ENCODE measurements around the gene CSNK1G2. TPM values are rescaled to one million over a fixed set of nuclear protein-coding genes. Genes with fewer than 3 reads are reported as not detected.

Gene CSNK1G2
- total RNA-seq, 1 experiment from 2014 or later = 34.0 TPM

DNA sequence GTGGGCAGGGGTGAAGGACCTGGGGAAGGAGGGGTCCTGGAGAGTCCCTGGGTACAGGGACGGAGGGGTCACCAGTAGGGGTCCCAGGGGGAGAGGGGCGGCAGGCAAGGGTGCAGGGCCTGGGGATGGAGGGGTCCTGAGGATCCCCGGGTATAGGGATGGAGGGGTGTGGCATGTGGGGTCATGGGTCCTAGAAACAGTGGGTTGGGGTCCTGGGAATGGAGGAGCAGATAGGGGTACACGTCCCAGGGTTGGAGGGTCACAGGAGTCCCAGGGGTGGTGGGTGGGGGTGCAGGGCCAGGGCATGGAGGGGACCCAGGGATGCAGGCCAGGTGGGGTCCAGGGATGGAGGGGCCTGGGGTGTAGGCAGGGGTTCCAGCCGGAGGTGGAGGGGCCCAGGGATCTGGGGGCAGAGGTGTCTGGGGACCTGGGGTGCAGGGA, 73.2 kb downstream of the CSNK1G2 start:
- DNase-seq (ENCODE audit: extremely low read depth, low read depth) = no peak

DNA sequence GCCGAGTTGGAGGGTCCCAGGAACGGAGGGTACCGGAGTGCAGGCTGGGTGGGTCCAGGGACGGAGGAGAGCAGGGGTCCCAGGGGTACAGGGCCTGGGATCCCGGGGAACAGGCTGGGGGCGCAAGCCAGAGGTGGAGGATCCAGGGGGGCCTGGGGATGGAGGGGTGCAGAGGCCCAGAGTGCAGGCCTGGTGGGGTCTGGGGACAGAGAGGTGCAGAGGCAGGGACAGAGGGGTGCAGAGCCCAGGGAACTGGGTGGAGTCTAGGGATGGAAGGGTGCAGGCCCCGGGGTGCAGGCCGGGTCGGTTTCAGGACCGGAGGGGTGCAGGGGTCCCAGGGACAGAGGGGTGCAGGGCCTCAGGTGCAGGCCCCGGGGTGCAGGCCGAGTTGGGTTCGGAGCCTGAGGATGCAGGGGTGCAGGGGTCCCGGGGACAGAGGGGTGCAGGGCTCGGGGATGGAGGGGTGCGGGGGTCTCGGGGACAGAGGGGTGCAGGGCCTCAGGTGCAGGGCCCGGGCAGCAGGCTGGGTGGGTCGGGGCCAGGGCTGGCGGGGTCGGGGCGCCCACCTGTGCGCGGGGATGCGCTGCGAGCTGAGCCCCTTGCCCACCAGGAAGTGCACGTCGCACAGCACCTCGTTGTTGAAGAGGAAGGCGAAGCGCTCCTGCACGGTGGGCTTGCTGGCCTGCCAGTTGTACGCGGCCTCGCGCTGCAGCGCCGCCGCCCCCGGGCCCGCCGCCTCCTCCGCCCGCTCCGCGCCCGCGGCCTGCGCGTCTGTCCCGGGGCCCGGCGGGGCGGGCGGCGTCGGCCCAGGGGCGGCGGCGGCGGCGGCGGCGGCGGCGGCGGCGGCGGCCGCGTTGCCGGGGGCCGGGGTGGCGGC, 74.0 kb downstream of the CSNK1G2 start:
- DNase-seq (ENCODE audit: extremely low read depth, low read depth) = no peak

DNA sequence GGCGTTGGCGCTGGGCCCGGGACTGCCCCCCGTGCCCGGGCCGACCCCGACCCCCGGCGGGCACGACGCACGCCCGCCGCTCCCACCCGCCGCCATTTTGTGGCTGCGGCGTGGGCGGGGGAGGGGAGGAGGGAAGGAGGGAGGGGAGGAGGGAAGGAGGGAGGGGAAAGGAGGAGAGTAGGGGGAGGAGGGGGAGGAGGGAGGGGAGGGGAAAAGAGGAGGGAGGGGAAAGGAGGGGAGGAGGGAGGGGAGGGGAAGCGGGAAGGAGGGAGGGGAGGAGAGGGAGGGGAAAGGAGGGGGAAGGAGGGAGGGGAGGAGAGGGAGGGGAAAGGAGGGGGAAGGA, 74.6 kb downstream of the CSNK1G2 start, which contains the start of gene BTBD2:
BTBD2 (minus strand) TSS at position 107 of the 343 bp plus-strand sequence; CDS start at position 96, 11 bp downstream.
- peak; percentile 48 for DNase-seq (ENCODE audit: extremely low read depth, low read depth)

DNA sequence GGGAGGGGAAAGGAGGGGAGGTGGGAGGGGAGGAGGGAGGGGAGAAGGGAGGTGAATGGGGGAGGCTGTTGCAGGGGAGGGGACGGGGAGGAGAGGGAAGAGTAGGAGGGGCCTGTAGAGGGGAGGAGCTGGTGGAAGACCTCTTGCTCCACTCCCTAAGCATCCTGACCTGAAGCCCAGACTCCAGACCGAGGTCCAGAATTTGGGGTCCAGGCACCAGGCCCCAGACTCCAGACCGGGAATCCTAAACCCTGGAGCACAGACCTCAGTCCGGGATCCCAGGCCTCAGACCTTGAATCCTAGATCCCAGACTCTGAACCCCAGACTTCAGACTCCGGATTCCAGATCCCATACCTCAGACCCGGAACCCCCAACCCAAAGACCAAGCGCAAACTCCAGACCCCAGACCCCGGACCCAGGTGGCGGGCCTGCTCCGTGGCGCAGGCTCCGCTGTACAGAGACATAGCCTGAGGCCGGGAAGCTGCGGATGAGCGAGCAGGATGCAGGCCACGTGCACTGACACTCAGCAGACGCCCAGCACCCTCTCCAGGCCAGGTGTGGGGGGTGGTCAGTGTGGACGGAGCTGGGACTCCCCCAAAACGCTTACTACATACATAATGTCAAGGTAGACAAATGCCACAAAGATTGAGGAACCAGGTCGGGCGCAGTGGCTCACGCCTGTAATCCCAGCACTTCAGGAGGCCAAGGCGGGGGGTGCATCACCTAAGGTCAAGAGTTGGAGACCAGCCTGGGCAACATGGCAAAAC, 75.3 kb downstream of the CSNK1G2 start:
- peak; percentile 68 for DNase-seq (ENCODE audit: extremely low read depth, low read depth)

DNA sequence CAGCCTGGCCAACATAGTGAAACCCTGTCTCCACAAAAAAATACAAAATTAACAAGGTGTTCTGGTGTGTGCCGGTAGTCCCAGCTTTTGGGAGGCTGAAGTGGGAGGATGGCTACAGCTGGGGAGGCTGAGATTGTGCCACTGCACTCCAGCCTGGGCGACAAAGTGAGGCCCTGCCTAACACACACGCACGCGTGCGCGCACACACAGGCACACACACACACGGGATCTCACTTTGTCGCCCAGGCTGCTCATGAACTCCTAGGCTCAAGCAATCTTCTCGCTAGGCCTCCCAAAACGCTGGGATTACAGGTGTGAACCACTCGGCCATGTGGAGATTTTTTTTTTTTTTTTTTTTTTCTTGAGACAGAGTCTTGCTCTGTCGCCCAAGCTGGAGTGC, 77.8 kb downstream of the CSNK1G2 start:
- no peak for DNase-seq (ENCODE audit: extremely low read depth, low read depth)

DNA sequence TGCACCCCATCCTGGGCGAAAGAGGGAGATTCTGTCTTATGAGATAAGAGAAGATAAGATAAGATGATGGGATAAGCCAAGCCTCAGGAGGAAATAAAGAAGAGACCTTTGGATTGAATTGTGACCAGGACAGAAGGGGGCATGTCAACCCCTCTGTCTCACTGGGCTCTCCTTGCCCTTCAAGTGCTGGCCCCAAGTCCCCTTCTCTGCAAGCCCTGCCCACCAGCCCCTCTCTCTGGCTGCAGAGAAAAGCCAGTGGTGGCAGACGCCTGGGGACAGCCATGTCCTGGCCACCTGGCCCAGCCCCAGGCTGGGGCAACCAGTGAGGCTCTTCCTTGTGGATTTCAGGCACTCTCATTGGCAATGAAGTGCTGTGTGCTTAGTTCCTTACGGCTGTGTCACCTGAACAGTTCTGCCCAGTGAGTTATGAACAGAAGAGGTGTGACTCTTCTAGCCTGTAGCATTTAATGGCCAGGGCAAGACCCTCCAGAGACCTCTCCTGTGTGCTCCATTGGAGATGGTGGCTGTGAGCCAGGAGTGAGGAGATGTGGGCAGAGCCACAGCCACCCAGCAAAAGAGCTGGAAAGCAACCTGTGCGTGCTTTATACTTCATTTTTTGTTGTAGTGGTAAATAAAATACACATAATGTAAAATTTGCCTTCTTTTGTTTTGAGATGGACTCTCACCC, 80.6 kb downstream of the CSNK1G2 start:
- DNase-seq (ENCODE audit: extremely low read depth, low read depth) = no peak

DNA sequence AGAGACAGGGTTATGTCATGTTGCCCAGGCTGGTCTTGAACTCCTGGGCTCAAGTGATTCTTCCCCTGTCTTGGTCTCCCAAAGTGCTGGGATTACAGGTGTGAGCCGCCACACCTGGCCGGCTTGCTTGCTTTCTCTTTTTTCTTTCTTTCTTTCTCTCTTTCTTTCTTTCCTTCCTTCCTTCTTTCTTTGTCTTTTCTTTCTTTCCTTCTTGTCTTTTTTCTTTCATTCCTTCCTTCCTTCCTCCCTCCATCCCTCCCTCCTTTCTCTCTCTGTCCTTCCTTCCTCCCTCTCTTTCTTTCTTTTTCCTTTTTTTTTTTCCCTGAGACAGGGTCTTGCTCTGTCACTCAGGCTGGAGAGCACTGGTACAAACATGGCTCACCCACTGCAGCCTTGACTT, 81.3 kb downstream of the CSNK1G2 start:
- no peak for DNase-seq (ENCODE audit: extremely low read depth, low read depth)

DNA sequence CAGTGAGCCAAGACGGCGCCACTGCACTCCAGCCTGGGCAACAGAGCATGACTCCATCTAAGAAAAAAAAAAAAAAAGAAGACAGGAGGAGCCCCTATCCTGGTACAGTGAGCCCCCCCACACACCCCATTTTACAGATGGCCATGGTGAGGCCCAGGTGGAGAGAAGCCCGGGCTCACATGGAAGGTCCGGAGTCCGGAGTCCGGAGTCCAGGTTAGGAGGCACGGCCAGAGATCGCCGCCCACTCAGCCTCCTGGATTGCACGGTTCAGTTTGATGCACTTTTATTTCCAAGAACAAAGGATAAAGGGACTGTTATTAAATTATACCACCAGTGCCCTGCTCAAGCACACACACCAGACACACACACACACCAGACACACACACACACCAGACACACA, 85.8 kb downstream of the CSNK1G2 start:
- DNase-seq (ENCODE audit: extremely low read depth, low read depth) = no peak

DNA sequence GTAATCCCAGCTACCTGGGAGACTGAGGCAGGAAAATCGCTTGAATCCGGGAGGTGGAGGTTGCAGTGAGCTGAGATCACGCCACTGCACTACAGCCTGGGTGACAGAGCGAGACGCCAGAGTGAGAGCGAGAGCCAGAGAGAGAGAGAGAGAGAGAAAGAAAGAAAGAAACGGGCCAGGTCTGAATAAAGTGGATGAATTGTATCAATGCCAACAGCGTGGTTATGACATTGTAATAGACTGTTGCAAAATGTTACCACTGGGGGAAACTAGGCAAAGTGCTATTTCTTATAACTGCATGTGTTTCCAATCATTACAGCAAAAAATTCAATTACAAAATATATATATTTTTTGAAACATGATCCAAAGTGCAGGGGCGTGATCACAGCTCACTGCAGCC, 86.4 kb downstream of the CSNK1G2 start:
- no peak for DNase-seq (ENCODE audit: extremely low read depth, low read depth)

Small RNA genes within 50 kb of the gene (small RNA-seq; reads per million reads assigned to genes)
- gene AC007136.1 = 0 reads per million in 2 experiments

Other genes starting within 250 kb of the CSNK1G2 start
- gene ONECUT3, start 187.7 kb upstream of the CSNK1G2 start, total RNA-seq (2014; rRNA removed; shearing (Covaris generic)) = not detected in 2 replicates
- 1.4 and 1.7 TPM in 2 replicates for gene ATP8B3, start 128.9 kb upstream of the CSNK1G2 start, total RNA-seq (2014; rRNA removed; shearing (Covaris generic))
- 5.9 and 6.6 TPM in 2 replicates for gene REXO1, start 92.7 kb upstream of the CSNK1G2 start, total RNA-seq (2014; rRNA removed; shearing (Covaris generic))
- 10.4 and 11.0 TPM in 2 replicates for gene KLF16, start 77.6 kb upstream of the CSNK1G2 start, total RNA-seq (2014; rRNA removed; shearing (Covaris generic))
- gene ABHD17A, start 55.7 kb upstream of the CSNK1G2 start, total RNA-seq (2014; rRNA removed; shearing (Covaris generic)) = 27.0 and 37.1 TPM in 2 replicates
- gene ADAT3, start 35.8 kb upstream of the CSNK1G2 start, total RNA-seq (2014; rRNA removed; shearing (Covaris generic)) = 2.1 and 3.9 TPM in 2 replicates
- 27.5 and 32.0 TPM in 2 replicates for gene SCAMP4, start 35.8 kb upstream of the CSNK1G2 start, total RNA-seq (2014; rRNA removed; shearing (Covaris generic))
- 32.9 and 33.7 TPM in 2 replicates for gene BTBD2, start 74.5 kb downstream of the CSNK1G2 start, total RNA-seq (2014; rRNA removed; shearing (Covaris generic))
- 87.0 and 90.9 TPM in 2 replicates for gene MKNK2, start 110.1 kb downstream of the CSNK1G2 start, total RNA-seq (2014; rRNA removed; shearing (Covaris generic))
- gene MOB3A, start 155.2 kb downstream of the CSNK1G2 start, total RNA-seq (2014; rRNA removed; shearing (Covaris generic)) = 12.3 and 14.4 TPM in 2 replicates
- gene IZUMO4, start 155.7 kb downstream of the CSNK1G2 start, total RNA-seq (2014; rRNA removed; shearing (Covaris generic)) = 1.4 and 1.6 TPM in 2 replicates
- gene AP3D1, start 210.4 kb downstream of the CSNK1G2 start, total RNA-seq (2014; rRNA removed; shearing (Covaris generic)) = 67.6 and 83.8 TPM in 2 replicates
- gene DOT1L, start 222.8 kb downstream of the CSNK1G2 start, total RNA-seq (2014; rRNA removed; shearing (Covaris generic)) = 4.8 and 5.4 TPM in 2 replicates

All from NCI-H460 (cell line).